ENCODE data around the gene RNASEH2C. TPM values are rescaled to one million over a fixed set of nuclear protein-coding genes. Genes with fewer than 3 reads are reported as not detected.
"Not testable (repeated sequence)": the region's sequence is repeated elsewhere in the genome, so short reads cannot be mapped to it uniquely, and the experiment has no call there.

Gene RNASEH2C
- total and polyA plus RNA-seq, 2 of the 13 experiments (the other 11 are each of a cell fraction or from before 2014, with no cell fraction given) = 27.4 to 50.9 TPM

- H3K9me3 ChIP-seq (ENCODE audit: low read length); DNase-seq (ENCODE audit: low spot score); H2AFZ ChIP-seq (ENCODE audit: low read length); BruUV-seq (replicated peaks); H3K4me3 ChIP-seq (replicated peaks in 1 of 3; ENCODE audit: insufficient read depth in 1 of 3, low read depth in 2 of 3, low read length in 3 of 3); intact Hi-C loops (cut with micrococcal nuclease; ENCODE audit: unreplicated experiment); H3K4me2 ChIP-seq (ENCODE audit: low read depth, low read length); H3K9ac ChIP-seq (ENCODE audit: insufficient read depth, low read depth, low read length); CTCF ChIA-PET (ENCODE audit: low intra/inter-chr PET ratio, low total read pairs); ATAC-seq; FAIRE-seq; H3K79me2 ChIP-seq (ENCODE audit: insufficient read depth, low read length); H4K20me1 ChIP-seq (ENCODE audit: insufficient read depth, low read length); H3K36me3 ChIP-seq (replicated peaks in 1 of 2; ENCODE audit: control insufficient read depth in 1 of 2, insufficient read depth in 2 of 2, low read length in 2 of 2); H3K27me3 ChIP-seq (ENCODE audit: control insufficient read depth in 1 of 2, insufficient read depth in 2 of 2, low read length in 2 of 2); H3K27ac ChIP-seq (ENCODE audit: extremely low read length, insufficient read depth, low read length); POLR2A ChIA-PET; in situ Hi-C loops (cut with HindIII; ENCODE audit: extremely low pct_ligation_motif_present, low pct_unique_long_range_greater_than_20kb): not testable (repeated sequence)
- H3K4me1 ChIP-seq (ENCODE audit: insufficient read depth, low read length) = peaks cover 24% of the 10 kb centered on the region
- 75% methylated on average over 7 of the region's 29 CpGs for WGBS (ENCODE audit: low lambda C conversion rate)
Measured at GRCh38 chr11:65762816-65763215, 42.2 kb upstream of the RNASEH2C start.

DNA sequence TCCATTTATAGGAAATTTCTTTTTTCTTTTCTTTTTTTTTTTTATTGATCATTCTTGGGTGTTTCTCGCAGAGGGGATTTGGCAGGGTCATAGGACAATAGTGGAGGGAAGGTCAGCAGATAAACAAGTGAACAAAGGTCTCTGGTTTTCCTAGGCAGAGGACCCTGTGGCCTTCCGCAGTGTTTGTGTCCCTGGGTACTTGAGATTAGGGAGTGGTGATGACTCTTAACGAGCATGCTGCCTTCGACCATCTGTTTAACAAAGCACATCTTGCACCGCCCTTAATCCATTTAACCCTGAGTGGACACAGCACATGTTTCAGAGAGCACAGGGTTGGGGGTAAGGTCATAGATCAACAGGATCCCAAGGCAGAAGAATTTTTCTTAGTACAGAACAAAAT, 41.6 kb upstream of the RNASEH2C start:
- WGBS (ENCODE audit: low lambda C conversion rate) = 2% methylated on average over 5 of the region's 5 CpGs
- H3K4me3 ChIP-seq (replicated peaks in 1 of 3; ENCODE audit: insufficient read depth in 1 of 3, low read depth in 2 of 3, low read length in 3 of 3); BruUV-seq (replicated peaks); H3K36me3 ChIP-seq (replicated peaks in 1 of 2; ENCODE audit: control insufficient read depth in 1 of 2, insufficient read depth in 2 of 2, low read length in 2 of 2); H2AFZ ChIP-seq (ENCODE audit: low read length); POLR2A ChIA-PET; H3K79me2 ChIP-seq (ENCODE audit: insufficient read depth, low read length); DNase-seq (ENCODE audit: low spot score); H4K20me1 ChIP-seq (ENCODE audit: insufficient read depth, low read length); H3K27me3 ChIP-seq (ENCODE audit: control insufficient read depth in 1 of 2, insufficient read depth in 2 of 2, low read length in 2 of 2); H3K4me2 ChIP-seq (ENCODE audit: low read depth, low read length); in situ Hi-C loops (cut with HindIII; ENCODE audit: extremely low pct_ligation_motif_present, low pct_unique_long_range_greater_than_20kb); intact Hi-C loops (cut with micrococcal nuclease; ENCODE audit: unreplicated experiment); ATAC-seq; FAIRE-seq; H3K9ac ChIP-seq (ENCODE audit: insufficient read depth, low read depth, low read length); H3K9me3 ChIP-seq (ENCODE audit: low read length); CTCF ChIA-PET (ENCODE audit: low intra/inter-chr PET ratio, low total read pairs); H3K27ac ChIP-seq (ENCODE audit: extremely low read length, insufficient read depth, low read length): not testable (repeated sequence)
- peaks cover 24% of the 10 kb centered on the region for H3K4me1 ChIP-seq (ENCODE audit: insufficient read depth, low read length)
- TF ChIP-seq BCL6 (CRISPR knock-in tag; IDR thresholded peaks at IDR 0.05) = 0 out of 2 replicates have a peak, but pooled peaks have one; percentile 19

GRCh38 chr11:65745049-65745448, 24.5 kb upstream of the RNASEH2C start:
- intact Hi-C loops (cut with micrococcal nuclease; ENCODE audit: unreplicated experiment) (no loop called here), in situ Hi-C loops (cut with HindIII; ENCODE audit: extremely low pct_ligation_motif_present, low pct_unique_long_range_greater_than_20kb) (no loop called here)
- no peak for FAIRE-seq
- H3K79me2 ChIP-seq (ENCODE audit: insufficient read depth, low read length) = no peaks in the 10 kb centered on the region
- no peaks in the 10 kb centered on the region for H3K36me3 ChIP-seq (replicated peaks in 1 of 2; ENCODE audit: control insufficient read depth in 1 of 2, insufficient read depth in 2 of 2, low read length in 2 of 2)
- H3K4me1 ChIP-seq (ENCODE audit: insufficient read depth, low read length) = peaks cover 8% of the 10 kb centered on the region
- H3K4me2 ChIP-seq (ENCODE audit: low read depth, low read length) = peak overlapping the region; percentile 77
- H3K9me3 ChIP-seq (ENCODE audit: low read length) = no peaks in the 10 kb centered on the region
- BruUV-seq (replicated peaks) = no TSS peak
- H3K27ac ChIP-seq (ENCODE audit: extremely low read length, insufficient read depth, low read length) = no peak overlapping the region
- H4K20me1 ChIP-seq (ENCODE audit: insufficient read depth, low read length) = no peaks in the 10 kb centered on the region
- H3K27me3 ChIP-seq (ENCODE audit: control insufficient read depth in 1 of 2, insufficient read depth in 2 of 2, low read length in 2 of 2) = no peaks in the 10 kb centered on the region; a peak in 1 of 5 replicates
- ATAC-seq = peak; percentile 83
- ChIA-PET CTCF (ENCODE audit: low intra/inter-chr PET ratio, low total read pairs) (interaction anchor here (1.2 to 2.5 kb wide), 7 partner anchors 25 to 244 kb away, joined by 3 to 57 read pairs (median 9); partner anchors contain the start of genes AP5B1, FIBP and KAT5), POLR2A (interaction anchor here (1.0 to 2.5 kb wide), 10 partner anchors 20 to 145 kb away, joined by 3 to 15 read pairs (median 7); partner anchors contain the start of genes AP5B1, CCDC85B, KAT5 and MUS81)
- no peak overlapping the region for H3K9ac ChIP-seq (ENCODE audit: insufficient read depth, low read depth, low read length)
- peak overlapping the region in 2 of 3 experiments; percentile 3 to 56; a peak in 3 of 6 replicates for H3K4me3 ChIP-seq (replicated peaks in 1 of 3; ENCODE audit: insufficient read depth in 1 of 3, low read depth in 2 of 3, low read length in 3 of 3)
- DNase-seq (ENCODE audit: low spot score) = no peak
- 45% methylated on average over 4 of the region's 17 CpGs for WGBS (ENCODE audit: low lambda C conversion rate)
- peak overlapping the region; percentile 70 for H2AFZ ChIP-seq (ENCODE audit: low read length)
- TF ChIP-seq, protein P1, sequence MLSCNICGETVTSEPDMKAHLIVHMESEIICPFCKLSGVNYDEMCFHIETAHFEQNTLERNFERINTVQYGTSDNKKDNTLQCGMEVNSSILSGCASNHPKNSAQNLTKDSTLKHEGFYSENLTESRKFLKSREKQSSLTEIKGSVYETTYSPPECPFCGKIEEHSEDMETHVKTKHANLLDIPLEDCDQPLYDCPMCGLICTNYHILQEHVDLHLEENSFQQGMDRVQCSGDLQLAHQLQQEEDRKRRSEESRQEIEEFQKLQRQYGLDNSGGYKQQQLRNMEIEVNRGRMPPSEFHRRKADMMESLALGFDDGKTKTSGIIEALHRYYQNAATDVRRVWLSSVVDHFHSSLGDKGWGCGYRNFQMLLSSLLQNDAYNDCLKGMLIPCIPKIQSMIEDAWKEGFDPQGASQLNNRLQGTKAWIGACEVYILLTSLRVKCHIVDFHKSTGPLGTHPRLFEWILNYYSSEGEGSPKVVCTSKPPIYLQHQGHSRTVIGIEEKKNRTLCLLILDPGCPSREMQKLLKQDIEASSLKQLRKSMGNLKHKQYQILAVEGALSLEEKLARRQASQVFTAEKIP (CRISPR knock-in tag; IDR thresholded peaks at IDR 0.05; ENCODE audit: borderline replicate concordance) = no peak
- TF ChIP-seq ZNF292 (CRISPR knock-in tag; IDR thresholded peaks at IDR 0.05; ENCODE audit: borderline replicate concordance, low read depth) (0 out of 2 replicates have a peak, but pooled peaks have one; percentile 18), RELA (CRISPR knock-in tag; IDR thresholded peaks at IDR 0.05) (no peak), SRY (CRISPR knock-in tag; IDR thresholded peaks at IDR 0.05) (no peak)
